ENCODE results near the gene NOX5.

- TF ChIP-seq CTCF (IDR thresholded peaks at IDR 0.05; ENCODE audit: poor library complexity, severe bottlenecking) (no peak), EP300 (conservative IDR thresholded peaks at IDR 0.05; ENCODE audit: poor library complexity, severe bottlenecking) (no peak), RAD21 (conservative IDR thresholded peaks at IDR 0.05) (no peak), SMC3 (conservative IDR thresholded peaks at IDR 0.05; ENCODE audit: poor library complexity) (no peak), MXI1 (conservative IDR thresholded peaks at IDR 0.05; ENCODE audit: poor library complexity, severe bottlenecking) (no peak), EZH2 (IDR thresholded peaks at IDR 0.05; ENCODE audit: borderline replicate concordance, insufficient read depth, low read length, poor library complexity, severe bottlenecking) (no peak), POLR2AphosphoS5 (IDR thresholded peaks at IDR 0.05) (no peak), REST (IDR thresholded peaks at IDR 0.05; ENCODE audit: borderline replicate concordance) (no peak), TAF1 (IDR thresholded peaks at IDR 0.05; ENCODE audit: low read depth) (no peak)
Measured at GRCh38 chr15:69100821-69101220, 86.3 kb downstream of the NOX5 start.
